Muscle of back (tissue), 11 donors: Measurements from ENCODE around the gene TBATA. TPM values are rescaled to one million over a fixed set of nuclear protein-coding genes. Genes with fewer than 3 reads are reported as not detected.

Source experiments
- DNase-seq, 3 donors: peaks; one replicate each; pipeline versions ENCODE4 v3.0.0 to v3.0.0-alpha.2; 2013
- polyA plus RNA-seq, 10 donors: library from polyadenylated mRNA; unstranded; fragments of 120-200 nt; gene quantifications; one replicate each; pipeline ENCODE4 v1.2.1, GENCODE V29; 2013; ENCODE audit not compliant: insufficient read length in 10 of 10

Gene TBATA
- polyA plus RNA-seq, 10 donors, result 0.14 to 0.19 TPM; not detected in 8

- DNase-seq, result no peak
These were observed 41.3 kb downstream of the TBATA start for GRCh38 chr10:70743879-70744278.

GRCh38 chr10:70743430-70743788, 41.8 kb downstream of the TBATA start:
- DNase-seq, result no peak

- peak; percentile 53 to 88 (median 77) for DNase-seq
These were observed 42.4 kb downstream of the TBATA start for GRCh38 chr10:70742537-70743429.

- peak in 1 of 3 donors; percentile 65 for DNase-seq
These were observed 44.5 kb downstream of the TBATA start for GRCh38 chr10:70740406-70741288.

GRCh38 chr10:70738761-70739121, 46.4 kb downstream of the TBATA start:
- DNase-seq, result no peak

GRCh38 chr10:70738006-70738760, 47.0 kb downstream of the TBATA start:
- no peak for DNase-seq

GRCh38 chr10:70737250-70737649, 47.9 kb downstream of the TBATA start:
- no peak for DNase-seq

GRCh38 chr10:70736525-70736924, 48.7 kb downstream of the TBATA start:
- no peak for DNase-seq

- no peak for DNase-seq
These were observed 50.0 kb downstream of the TBATA start for GRCh38 chr10:70735161-70735560.

GRCh38 chr10:70733051-70733450, 52.1 kb downstream of the TBATA start:
- no peak for DNase-seq

GRCh38 chr10:70732569-70732968, 52.6 kb downstream of the TBATA start:
- DNase-seq, result no peak

GRCh38 chr10:70730955-70731354, 54.2 kb downstream of the TBATA start:
- DNase-seq, result no peak

- peak in 2 of 3 donors; percentile 52 to 55 for DNase-seq
These were observed 55.3 kb downstream of the TBATA start for GRCh38 chr10:70729763-70730357.

GRCh38 chr10:70728328-70728727, 56.8 kb downstream of the TBATA start:
- DNase-seq, result no peak

GRCh38 chr10:70726909-70727495, 58.2 kb downstream of the TBATA start:
- DNase-seq, result no peak

- no peak for DNase-seq
These were observed 61.4 kb downstream of the TBATA start for GRCh38 chr10:70723771-70724170.

GRCh38 chr10:70722820-70723424, 62.3 kb downstream of the TBATA start:
- no peak for DNase-seq
